Measurements from ENCODE around the gene ADAMTS15. TPM values are rescaled to one million over a fixed set of nuclear protein-coding genes. Genes with fewer than 3 reads are reported as not detected.

The ADAMTS15 gene
- total and polyA plus RNA-seq, 2 donors (not counting 1 experiment from before 2014, with no cell fraction given): 18.2 to 24.9 TPM

GRCh38 chr11:130434521-130435223 is 13.8 kb upstream of the ADAMTS15 start:
- Histone ChIP-seq H3K4me1 (ENCODE audit: control insufficient read depth, extremely low read depth, insufficient read depth, low read length) (peaks cover 17% of the 10 kb centered on the region), H2AFZ (ENCODE audit: low read length) (peak overlapping the region; percentile 90), H3K4me3 (replicated peaks in 1 of 4; ENCODE audit: control extremely low read depth in 1 of 4, insufficient read depth in 1 of 4, low read depth in 3 of 4, low read length in 4 of 4) (peak overlapping the region; percentile 60 to 82 (median 75)), H3K27me3 (ENCODE audit: control insufficient read depth, insufficient read depth, low read length) (peaks cover 9% of the 10 kb centered on the region), H3K4me2 (ENCODE audit: extremely low read depth, insufficient read depth, low read length) (peak overlapping the region; percentile 97), H3K9ac (ENCODE audit: insufficient read depth, low read length) (peak overlapping the region; percentile 67), H3K27ac (ENCODE audit: insufficient read depth, low read length) (peak overlapping the region; percentile 83), H3K36me3 (ENCODE audit: control insufficient read depth, insufficient read depth, low read length) (no peaks in the 10 kb centered on the region), H3K79me2 (ENCODE audit: control insufficient read depth, insufficient read depth, low read length) (no peaks in the 10 kb centered on the region), H4K20me1 (ENCODE audit: control insufficient read depth, extremely low read depth, insufficient read depth, low read length) (no peaks in the 10 kb centered on the region), H3K9me3 (ENCODE audit: control insufficient read depth, insufficient read depth, low read depth, low read length) (no peaks in the 10 kb centered on the region)
- DNase-seq (ENCODE audit: low read depth in 2 of 2): peak; percentile 71 to 87
- no peak for TF ChIP-seq EZH2 (IDR thresholded peaks at IDR 0.05; ENCODE audit: low read length, missing control alignments)
- TF ChIP-seq, protein P1, sequence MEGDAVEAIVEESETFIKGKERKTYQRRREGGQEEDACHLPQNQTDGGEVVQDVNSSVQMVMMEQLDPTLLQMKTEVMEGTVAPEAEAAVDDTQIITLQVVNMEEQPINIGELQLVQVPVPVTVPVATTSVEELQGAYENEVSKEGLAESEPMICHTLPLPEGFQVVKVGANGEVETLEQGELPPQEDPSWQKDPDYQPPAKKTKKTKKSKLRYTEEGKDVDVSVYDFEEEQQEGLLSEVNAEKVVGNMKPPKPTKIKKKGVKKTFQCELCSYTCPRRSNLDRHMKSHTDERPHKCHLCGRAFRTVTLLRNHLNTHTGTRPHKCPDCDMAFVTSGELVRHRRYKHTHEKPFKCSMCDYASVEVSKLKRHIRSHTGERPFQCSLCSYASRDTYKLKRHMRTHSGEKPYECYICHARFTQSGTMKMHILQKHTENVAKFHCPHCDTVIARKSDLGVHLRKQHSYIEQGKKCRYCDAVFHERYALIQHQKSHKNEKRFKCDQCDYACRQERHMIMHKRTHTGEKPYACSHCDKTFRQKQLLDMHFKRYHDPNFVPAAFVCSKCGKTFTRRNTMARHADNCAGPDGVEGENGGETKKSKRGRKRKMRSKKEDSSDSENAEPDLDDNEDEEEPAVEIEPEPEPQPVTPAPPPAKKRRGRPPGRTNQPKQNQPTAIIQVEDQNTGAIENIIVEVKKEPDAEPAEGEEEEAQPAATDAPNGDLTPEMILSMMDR (conservative IDR thresholded peaks at IDR 0.05 in 1 of 2, IDR thresholded peaks at IDR 0.05 in 1 of 2; ENCODE audit: low read depth in 1 of 2, low read length in 2 of 2): peak; percentile 89 to 92

DNA sequence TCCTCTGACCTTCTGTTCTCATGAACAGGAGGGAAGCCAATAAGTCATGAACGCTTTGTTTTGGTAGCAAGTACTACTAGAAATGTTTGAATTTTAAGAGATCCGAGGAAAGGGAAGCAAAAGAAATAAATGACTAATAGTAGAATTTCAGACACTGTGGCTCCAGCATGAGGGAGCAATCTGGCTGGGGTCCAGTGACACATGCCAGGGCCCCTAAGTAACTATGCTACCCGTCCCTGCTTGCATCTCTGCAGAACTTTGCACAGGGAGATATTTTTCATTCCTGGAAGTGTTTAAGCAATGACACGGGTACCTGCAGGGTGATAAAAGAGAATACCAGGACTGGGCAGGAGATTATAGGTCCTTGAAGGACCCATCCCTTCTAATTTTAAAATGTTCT is 12.8 kb upstream of the ADAMTS15 start:
- no peaks in the 10 kb centered on the region for H3K27me3 ChIP-seq (ENCODE audit: control insufficient read depth, insufficient read depth, low read length)
- no peak overlapping the region for H3K9ac ChIP-seq (ENCODE audit: insufficient read depth, low read length)
- H3K9me3 ChIP-seq (ENCODE audit: control insufficient read depth, insufficient read depth, low read depth, low read length): no peaks in the 10 kb centered on the region
- no peaks in the 10 kb centered on the region for H3K79me2 ChIP-seq (ENCODE audit: control insufficient read depth, insufficient read depth, low read length)
- H3K4me1 ChIP-seq (ENCODE audit: control insufficient read depth, extremely low read depth, insufficient read depth, low read length): peaks cover 17% of the 10 kb centered on the region
- H3K4me2 ChIP-seq (ENCODE audit: extremely low read depth, insufficient read depth, low read length): no peak overlapping the region
- peak overlapping the region; percentile 83 for H3K27ac ChIP-seq (ENCODE audit: insufficient read depth, low read length)
- H2AFZ ChIP-seq (ENCODE audit: low read length): no peak overlapping the region
- no peaks in the 10 kb centered on the region for H4K20me1 ChIP-seq (ENCODE audit: control insufficient read depth, extremely low read depth, insufficient read depth, low read length)
- H3K4me3 ChIP-seq (replicated peaks in 1 of 4; ENCODE audit: control extremely low read depth in 1 of 4, insufficient read depth in 1 of 4, low read depth in 3 of 4, low read length in 4 of 4): no peak overlapping the region
- DNase-seq (ENCODE audit: low read depth in 2 of 2): peak; percentile 9 to 67
- no peaks in the 10 kb centered on the region for H3K36me3 ChIP-seq (ENCODE audit: control insufficient read depth, insufficient read depth, low read length)
- TF ChIP-seq EZH2 (IDR thresholded peaks at IDR 0.05; ENCODE audit: low read length, missing control alignments): no peak
- TF ChIP-seq, protein P1 (conservative IDR thresholded peaks at IDR 0.05 in 1 of 2, IDR thresholded peaks at IDR 0.05 in 1 of 2; ENCODE audit: low read depth in 1 of 2, low read length in 2 of 2): no peak

DNA sequence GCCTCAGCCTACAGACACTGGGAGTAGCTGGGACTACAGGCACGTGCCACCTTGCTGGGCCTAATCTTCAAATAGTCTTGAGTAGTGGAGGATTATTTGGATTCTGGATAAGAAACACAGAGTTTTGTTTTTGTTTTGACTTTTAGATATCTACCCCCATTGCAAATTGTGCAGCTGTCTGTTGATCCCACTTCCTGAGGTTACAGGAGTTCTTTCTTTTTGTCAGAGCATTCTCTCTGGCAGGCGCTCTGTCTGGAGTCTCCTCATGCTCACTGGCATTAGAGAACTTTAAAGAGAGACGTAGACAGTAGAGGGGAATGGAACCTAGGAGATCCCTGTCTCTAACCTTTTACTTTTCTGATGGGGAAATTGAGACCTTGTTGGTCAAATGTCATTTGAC is 12.3 kb upstream of the ADAMTS15 start:
- no peak overlapping the region for H3K4me3 ChIP-seq (replicated peaks in 1 of 4; ENCODE audit: control extremely low read depth in 1 of 4, insufficient read depth in 1 of 4, low read depth in 3 of 4, low read length in 4 of 4)
- no peak overlapping the region for H3K27ac ChIP-seq (ENCODE audit: insufficient read depth, low read length)
- DNase-seq (ENCODE audit: low read depth in 2 of 2): no peak
- peaks cover 17% of the 10 kb centered on the region for H3K4me1 ChIP-seq (ENCODE audit: control insufficient read depth, extremely low read depth, insufficient read depth, low read length)
- no peak overlapping the region for H3K4me2 ChIP-seq (ENCODE audit: extremely low read depth, insufficient read depth, low read length)
- no peaks in the 10 kb centered on the region for H3K27me3 ChIP-seq (ENCODE audit: control insufficient read depth, insufficient read depth, low read length)
- no peaks in the 10 kb centered on the region for H3K36me3 ChIP-seq (ENCODE audit: control insufficient read depth, insufficient read depth, low read length)
- H3K9ac ChIP-seq (ENCODE audit: insufficient read depth, low read length): no peak overlapping the region
- H2AFZ ChIP-seq (ENCODE audit: low read length): no peak overlapping the region
- no peak for TF ChIP-seq EZH2 (IDR thresholded peaks at IDR 0.05; ENCODE audit: low read length, missing control alignments)
- TF ChIP-seq, protein P1 (conservative IDR thresholded peaks at IDR 0.05 in 1 of 2, IDR thresholded peaks at IDR 0.05 in 1 of 2; ENCODE audit: low read depth in 1 of 2, low read length in 2 of 2): no peak
- H3K79me2 ChIP-seq (ENCODE audit: control insufficient read depth, insufficient read depth, low read length): no peaks in the 10 kb centered on the region
- H3K9me3 ChIP-seq (ENCODE audit: control insufficient read depth, insufficient read depth, low read depth, low read length): no peaks in the 10 kb centered on the region
- no peaks in the 10 kb centered on the region for H4K20me1 ChIP-seq (ENCODE audit: control insufficient read depth, extremely low read depth, insufficient read depth, low read length)
